Bone marrow (tissue), 2 donors: ENCODE measurements around the gene HAPSTR1.
A peak's percentile ranks its signal among the peaks of the same experiment; 100 is the strongest.
"Not testable (repeated sequence)": the region's sequence is repeated elsewhere in the genome, so short reads cannot be mapped to it uniquely, and the experiment has no call there.

Experiments
- DNase-seq, 2 donors: peaks; one replicate each; lab custom pipeline; 2025; lab: John Stamatoyannopoulos, UW

Gene HAPSTR1

GRCh38 chr16:9072806-9073341, 18.6 kb upstream of the HAPSTR1 start:
- no peak for DNase-seq

- DNase-seq = no peak
Measured at GRCh38 chr16:9075299-9076071, 16.0 kb upstream of the HAPSTR1 start.

GRCh38 chr16:9077091-9077809, 14.2 kb upstream of the HAPSTR1 start:
- peak in 1 of 2 donors; percentile 12 for DNase-seq

GRCh38 chr16:9078467-9079429, 12.7 kb upstream of the HAPSTR1 start:
- peak in 1 of 2 donors; percentile 88 for DNase-seq

- no peak for DNase-seq
Measured at GRCh38 chr16:9079430-9079812, 12.0 kb upstream of the HAPSTR1 start.

- DNase-seq = no peak
Measured at GRCh38 chr16:9081158-9081557, 10.3 kb upstream of the HAPSTR1 start.

- DNase-seq = no peak
Measured at GRCh38 chr16:9081843-9082242, 9.6 kb upstream of the HAPSTR1 start.

- DNase-seq = no peak
Measured at GRCh38 chr16:9082422-9082821, 9.0 kb upstream of the HAPSTR1 start.

GRCh38 chr16:9087733-9088132, 3.7 kb upstream of the HAPSTR1 start:
- DNase-seq = not testable (repeated sequence)

- DNase-seq = no peak
Measured at GRCh38 chr16:9088848-9089247, 2.6 kb upstream of the HAPSTR1 start.

- no peak for DNase-seq
Measured at GRCh38 chr16:9089660-9090059, 1.8 kb upstream of the HAPSTR1 start.

- no peak for DNase-seq
Measured at GRCh38 chr16:9090101-9090959, 1.1 kb upstream of the HAPSTR1 start.

GRCh38 chr16:9091867-9092281, 430 bp downstream of the HAPSTR1 start:
- peak in 1 of 2 donors; percentile 50 for DNase-seq

GRCh38 chr16:9092282-9092977, 986 bp downstream of the HAPSTR1 start:
- DNase-seq = peak; percentile 14 to 50

- no peak for DNase-seq
Measured at GRCh38 chr16:9092978-9093344, 1.5 kb downstream of the HAPSTR1 start.

- DNase-seq = no peak
Measured at GRCh38 chr16:9094011-9094846, 2.8 kb downstream of the HAPSTR1 start.

GRCh38 chr16:9095171-9095570, 3.7 kb downstream of the HAPSTR1 start:
- DNase-seq = no peak

- DNase-seq = no peak
Measured at GRCh38 chr16:9095656-9096397, 4.4 kb downstream of the HAPSTR1 start.
